ENCODE results near the gene HSPB2. TPM values are rescaled to one million over a fixed set of nuclear protein-coding genes. Genes with fewer than 3 reads are reported as not detected.
A peak's percentile ranks its signal among the peaks of the same experiment; 100 is the strongest.

Gene HSPB2
- total RNA-seq, 4 donors from 2014 or later: 0.21 to 5.0 (median 1.7) TPM

GRCh38 chr11:111933872-111934271 is 21.3 kb downstream of the HSPB2 start:
- Histone ChIP-seq H3K9me3 (no peaks in the 10 kb centered on the region), H3K27ac (peak overlapping the region in 3 of 4 donors; percentile 80 to 95 (median 89)), H3K4me1 (peaks cover 0 to 56% (median 31%) of the 10 kb centered on the region in 4 donors), H3K36me3 (no peaks in the 10 kb centered on the region), H3K4me3 (no peak overlapping the region), H3K27me3 (no peaks in the 10 kb centered on the region)
- TF ChIP-seq POLR2A (IDR thresholded peaks at IDR 0.05): no peak
- no peak for TF ChIP-seq CTCF (IDR thresholded peaks at IDR 0.05)
- TF ChIP-seq EP300 (IDR thresholded peaks at IDR 0.05): no peak
- no peak for DNase-seq (ENCODE audit: low spot score in 2 of 2)
- WGBS, 2 donors: 52 to 60% methylated on average over 1 of the region's 1 CpG

DNA sequence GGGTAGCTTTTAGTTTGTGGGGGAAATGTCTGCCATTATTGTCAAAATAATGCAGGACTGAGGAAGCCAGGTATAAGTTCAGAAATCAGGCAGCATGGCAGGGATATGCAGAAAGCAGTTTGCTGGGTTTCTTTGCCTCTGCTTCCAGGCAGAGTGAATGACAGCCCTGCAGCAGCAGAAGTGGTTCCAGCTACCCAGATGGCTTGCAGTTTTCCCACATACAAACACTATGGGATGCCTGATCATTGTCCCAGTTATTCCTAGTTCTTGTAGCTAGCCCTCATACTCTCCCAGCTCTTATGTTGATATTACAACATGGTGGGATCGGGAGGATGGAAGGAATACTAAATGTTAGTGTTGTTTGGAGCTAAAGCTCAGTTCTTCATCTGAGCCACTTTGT is 21.8 kb downstream of the HSPB2 start:
- peaks cover 0 to 60% (median 33%) of the 10 kb centered on the region in 4 donors for H3K4me1 ChIP-seq
- DNase-seq (ENCODE audit: low spot score in 2 of 2): no peak
- H3K36me3 ChIP-seq: no peaks in the 10 kb centered on the region
- H3K4me3 ChIP-seq: no peak overlapping the region
- no peak for TF ChIP-seq POLR2A (IDR thresholded peaks at IDR 0.05)
- TF ChIP-seq CTCF (IDR thresholded peaks at IDR 0.05): no peak
- no peak for TF ChIP-seq EP300 (IDR thresholded peaks at IDR 0.05)
- H3K9me3 ChIP-seq: no peaks in the 10 kb centered on the region
- H3K27me3 ChIP-seq: no peaks in the 10 kb centered on the region
- 91 to 93% methylated on average over 1 of the region's 1 CpG for WGBS, 2 donors
- H3K27ac ChIP-seq: peak overlapping the region; percentile 77 to 95 (median 84)

- 40 to 47% methylated on average over 4 of the region's 4 CpGs for WGBS, 2 donors
- no peak overlapping the region for H3K4me3 ChIP-seq
- DNase-seq (ENCODE audit: low spot score in 2 of 2): no peak
- no peaks in the 10 kb centered on the region for H3K36me3 ChIP-seq
- peaks cover 0 to 72% (median 33%) of the 10 kb centered on the region in 4 donors for H3K4me1 ChIP-seq
- no peaks in the 10 kb centered on the region for H3K9me3 ChIP-seq
- TF ChIP-seq CTCF (IDR thresholded peaks at IDR 0.05) (no peak), POLR2A (IDR thresholded peaks at IDR 0.05) (no peak), EP300 (IDR thresholded peaks at IDR 0.05) (peak in 1 of 2 donors; percentile 27)
- H3K27ac ChIP-seq: peak overlapping the region; percentile 77 to 95 (median 84)
- no peaks in the 10 kb centered on the region for H3K27me3 ChIP-seq
Observed at GRCh38 chr11:111935317-111936039, 22.9 kb downstream of the HSPB2 start.

- H3K9me3 ChIP-seq: no peaks in the 10 kb centered on the region
- peak overlapping the region; percentile 77 to 95 (median 84) for H3K27ac ChIP-seq
- TF ChIP-seq POLR2A (IDR thresholded peaks at IDR 0.05): no peak
- TF ChIP-seq CTCF (IDR thresholded peaks at IDR 0.05): no peak
- TF ChIP-seq EP300 (IDR thresholded peaks at IDR 0.05): no peak
- no peaks in the 10 kb centered on the region for H3K36me3 ChIP-seq
- no peaks in the 10 kb centered on the region for H3K27me3 ChIP-seq
- WGBS, 2 donors: 20 to 35% methylated on average over 3 of the region's 3 CpGs
- peak overlapping the region; percentile 49 to 88 (median 54) for H3K4me3 ChIP-seq
- no peak for DNase-seq (ENCODE audit: low spot score in 2 of 2)
- peaks cover 0 to 76% (median 33%) of the 10 kb centered on the region in 4 donors for H3K4me1 ChIP-seq
Observed at GRCh38 chr11:111936040-111936540, 23.6 kb downstream of the HSPB2 start.

DNA sequence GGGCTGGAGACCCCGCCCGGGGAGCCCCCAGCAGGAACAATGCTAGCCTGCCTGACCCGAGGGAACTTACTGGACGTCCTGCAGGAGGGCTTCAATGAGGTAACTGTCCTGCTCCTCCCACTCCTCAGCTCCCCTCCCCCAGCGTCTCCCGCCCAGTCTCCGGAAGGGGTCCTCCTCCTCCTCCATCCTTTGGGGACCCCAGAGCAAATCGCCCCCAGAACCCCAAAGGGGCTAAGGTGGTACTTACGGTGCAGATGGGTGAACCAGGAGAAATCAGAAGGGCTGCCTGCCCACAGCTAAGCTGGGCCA is 24.9 kb downstream of the HSPB2 start:
- peak overlapping the region; percentile 77 to 95 (median 84) for H3K27ac ChIP-seq
- no peaks in the 10 kb centered on the region for H3K9me3 ChIP-seq
- no peaks in the 10 kb centered on the region for H3K27me3 ChIP-seq
- H3K4me1 ChIP-seq: peaks cover 0 to 73% (median 30%) of the 10 kb centered on the region in 4 donors
- 1 to 6% methylated on average over 8 to 9 of the region's 9 CpGs for WGBS, 2 donors
- no peaks in the 10 kb centered on the region for H3K36me3 ChIP-seq
- TF ChIP-seq EP300 (IDR thresholded peaks at IDR 0.05) (no peak), POLR2A (IDR thresholded peaks at IDR 0.05) (no peak), CTCF (IDR thresholded peaks at IDR 0.05) (no peak)
- DNase-seq (ENCODE audit: low spot score in 2 of 2): no peak
- peak overlapping the region; percentile 49 to 88 (median 54) for H3K4me3 ChIP-seq

All from tibial nerve (tissue), 4 donors.